ENCODE results near the gene PRR11. TPM values are rescaled to one million over a fixed set of nuclear protein-coding genes. Genes with fewer than 3 reads are reported as not detected.

The PRR11 gene
- total and polyA plus RNA-seq, 2 of the 8 experiments (the other 6 are each of a cell fraction or from before 2014, with no cell fraction given) = 32.7 to 83.0 TPM

GRCh38 chr17:59154721-59155438 is 666 bp upstream of the PRR11 start, which contains the start of gene SKA2 (continued):
- TF ChIP-seq NANOG (IDR thresholded peaks at IDR 0.05; ENCODE audit: insufficient read depth, low read depth, low read length, poor library complexity, severe bottlenecking) (peak; percentile 47), CHD2 (IDR thresholded peaks at IDR 0.05; ENCODE audit: low read length) (peak; percentile 94), TEAD4 (IDR thresholded peaks at IDR 0.05; ENCODE audit: low read depth, low read length) (peak; percentile 100), CBX5 (IDR thresholded peaks at IDR 0.05; ENCODE audit: low read depth, low read length) (no peak), CTCF (IDR thresholded peaks at IDR 0.05; ENCODE audit: control extremely low read depth in 1 of 3, insufficient read depth in 1 of 3, low read depth in 1 of 3, low read length in 3 of 3) (no peak), BRCA1 (IDR thresholded peaks at IDR 0.05; ENCODE audit: low read depth, low read length) (no peak), RAD21 (IDR thresholded peaks at IDR 0.05 in 1 of 2, conservative IDR thresholded peaks at IDR 0.05 in 1 of 2; ENCODE audit: low read depth in 2 of 2, low read length in 2 of 2) (no peak), MAX (IDR thresholded peaks at IDR 0.05) (peak; percentile 45), TCF12 (IDR thresholded peaks at IDR 0.05; ENCODE audit: low read depth, low read length) (no peak), SP2 (IDR thresholded peaks at IDR 0.05; ENCODE audit: low read length) (peak; percentile 78), ATF3 (IDR thresholded peaks at IDR 0.05; ENCODE audit: insufficient read depth, low read depth, low read length) (0 out of 2 replicates have a peak, but pooled peaks have one; percentile 28), ATF2 (IDR thresholded peaks at IDR 0.05; ENCODE audit: low read length) (no peak), TAF1 (IDR thresholded peaks at IDR 0.05; ENCODE audit: low read depth, low read length) (peak; percentile 88), JUND (IDR thresholded peaks at IDR 0.05; ENCODE audit: low read length) (peak; percentile 20; the same call in 1 of the 2 replicates), CHD1 (IDR thresholded peaks at IDR 0.05; ENCODE audit: low read depth, low read length) (no peak), RXRA (IDR thresholded peaks at IDR 0.05; ENCODE audit: insufficient read depth, low read depth, low read length) (no peak), YY1 (IDR thresholded peaks at IDR 0.05; ENCODE audit: low read depth, low read length) (peak; percentile 95), EZH2 (IDR thresholded peaks at IDR 0.05; ENCODE audit: low read depth, low read length, severe bottlenecking) (no peak), SP1 (IDR thresholded peaks at IDR 0.05; ENCODE audit: low read depth, low read length) (peak; percentile 100)

Data from H1 (cell line).